Measurements from ENCODE around the gene SLC25A51.
A peak's percentile ranks its signal among the peaks of the same experiment; 100 is the strongest.

SLC25A51 gene

GRCh38 chr9:37903647-37904444 is at the start of gene SLC25A51:
Gene SLC25A51 (minus strand): TSS chr9:37904127. CDS start chr9:37888550, 15,577 bp downstream.
- DNase-seq (ENCODE audit: low spot score): peak; percentile 89

DNA sequence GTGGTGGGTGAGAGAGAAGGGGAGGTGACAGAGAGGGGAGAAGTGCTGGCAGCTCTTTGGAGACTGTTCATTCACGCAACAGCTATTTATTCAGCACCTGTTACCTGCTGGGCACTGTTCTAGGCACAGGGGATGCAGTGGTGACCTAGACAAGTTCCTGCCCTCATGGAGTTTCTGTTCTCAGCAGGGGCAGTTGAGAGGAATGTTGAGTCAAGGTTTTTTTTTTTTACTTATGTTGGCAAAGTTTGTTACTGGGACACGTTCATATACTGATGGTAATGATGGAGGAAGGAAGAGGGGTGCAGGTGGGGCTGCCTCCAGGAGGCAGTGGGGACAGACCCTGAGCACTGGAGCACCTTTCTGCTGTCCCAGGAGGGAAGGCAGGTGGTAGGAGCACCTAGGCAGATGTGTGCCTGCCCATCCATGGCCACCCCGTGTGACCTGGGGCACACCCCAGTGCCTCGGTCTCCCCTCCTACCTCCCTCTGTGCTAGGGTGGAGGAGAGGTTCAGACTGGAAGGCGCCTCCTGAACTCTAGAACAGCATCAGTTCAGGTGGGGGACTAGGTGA is 49.4 kb upstream of the SLC25A51 start:
- no peak for DNase-seq (ENCODE audit: low spot score)

GRCh38 chr9:37952731-37953130 is 48.8 kb upstream of the SLC25A51 start:
- DNase-seq (ENCODE audit: low spot score): no peak

DNA sequence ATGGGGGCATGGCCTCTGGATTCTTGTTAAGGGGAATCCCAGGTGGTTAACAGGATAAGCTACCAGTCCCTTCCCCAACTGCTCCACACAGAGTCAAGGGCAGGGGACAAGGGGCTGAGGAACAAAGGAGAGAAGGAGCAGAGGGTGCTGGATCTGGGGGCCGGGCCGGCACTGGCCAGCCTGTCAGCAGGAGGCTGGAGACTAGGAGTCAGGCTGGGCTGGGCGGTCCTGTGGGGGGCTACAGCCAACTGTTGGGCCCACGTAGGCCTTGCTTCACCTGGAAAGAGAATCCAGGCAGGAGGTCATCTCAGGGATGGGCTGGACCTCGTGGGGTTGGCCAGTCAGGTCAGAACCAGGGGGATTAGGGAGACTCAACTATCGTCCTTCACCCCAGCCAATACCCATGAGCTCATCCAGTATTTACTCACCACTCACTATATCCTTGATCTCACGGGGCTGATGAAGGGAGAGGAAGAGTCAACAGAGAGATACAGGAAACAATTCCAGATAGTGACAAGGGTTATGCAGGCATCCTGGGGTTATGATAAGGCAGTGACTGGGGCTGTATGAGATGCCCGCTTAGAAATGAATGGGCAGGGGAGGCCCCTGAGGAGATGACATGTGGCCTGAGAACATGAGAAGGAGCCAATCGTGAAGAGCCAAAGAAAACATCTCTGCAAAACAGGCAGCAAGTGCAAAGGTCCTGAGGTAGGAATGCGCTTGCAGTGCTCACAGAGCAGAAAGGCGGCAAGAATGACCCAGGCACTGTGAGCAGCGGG is 47.9 kb upstream of the SLC25A51 start:
- DNase-seq (ENCODE audit: low spot score): no peak

DNA sequence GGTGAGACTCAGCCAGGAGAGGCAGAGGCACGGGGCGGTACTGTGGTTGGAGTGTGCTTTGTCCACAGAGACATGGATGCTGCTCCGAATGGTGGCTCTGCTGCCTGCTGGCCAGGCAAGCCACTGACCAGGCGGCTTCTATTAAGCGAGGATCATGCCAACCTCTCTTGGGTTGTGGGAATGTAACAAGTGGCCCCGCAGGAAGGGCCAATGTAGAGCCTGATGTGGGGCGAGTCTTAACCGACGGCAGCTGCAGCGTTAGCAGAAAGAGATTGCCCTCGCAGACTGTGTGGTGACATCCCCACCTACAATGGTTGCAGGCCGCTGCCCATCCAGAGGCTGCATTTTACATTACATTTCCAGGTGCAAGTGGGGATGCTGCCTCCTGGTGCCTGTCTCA is 46.6 kb upstream of the SLC25A51 start:
- no peak for DNase-seq (ENCODE audit: low spot score)

GRCh38 chr9:37949576-37949975 is 45.6 kb upstream of the SLC25A51 start:
- no peak for DNase-seq (ENCODE audit: low spot score)

DNA sequence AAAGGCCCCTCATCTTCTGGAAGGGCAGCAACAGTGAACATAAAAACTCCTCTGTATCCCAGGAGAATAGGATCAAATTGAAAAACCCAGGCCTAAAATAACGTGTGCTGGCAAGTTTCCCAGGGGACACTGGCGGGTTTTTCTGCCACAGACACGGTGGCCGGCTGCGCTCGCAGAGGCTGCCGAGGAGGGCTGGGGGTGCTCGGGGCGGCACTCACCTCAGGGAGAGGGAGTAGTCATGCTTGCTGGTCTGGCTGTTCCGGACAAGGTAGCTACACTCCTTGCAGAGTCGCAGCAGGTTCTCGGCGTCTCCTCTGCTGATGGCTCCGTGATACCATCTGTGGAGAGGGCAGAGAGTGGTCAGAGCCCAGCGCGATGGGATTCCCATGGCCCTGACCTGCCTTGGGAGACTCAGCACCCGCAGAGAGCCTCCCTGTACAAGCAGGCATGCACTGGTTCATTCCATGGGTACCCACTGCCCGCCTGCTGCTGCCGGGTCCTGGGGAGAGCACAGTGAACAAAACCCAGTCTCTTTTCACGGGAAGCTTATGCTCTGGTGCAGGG is 44.6 kb upstream of the SLC25A51 start:
- DNase-seq (ENCODE audit: low spot score): no peak

- no peak for DNase-seq (ENCODE audit: low spot score)
These were observed 44.0 kb upstream of the SLC25A51 start for GRCh38 chr9:37947977-37948376.

- no peak for DNase-seq (ENCODE audit: low spot score)
These were observed 43.5 kb upstream of the SLC25A51 start for GRCh38 chr9:37947471-37947870.

- DNase-seq (ENCODE audit: low spot score): no peak
These were observed 43.0 kb upstream of the SLC25A51 start for GRCh38 chr9:37946971-37947370.

- no peak for DNase-seq (ENCODE audit: low spot score)
These were observed 42.1 kb upstream of the SLC25A51 start for GRCh38 chr9:37946041-37946440.

GRCh38 chr9:37944671-37945481 is 40.9 kb upstream of the SLC25A51 start:
- DNase-seq (ENCODE audit: low spot score): no peak

GRCh38 chr9:37944266-37944650 is 40.3 kb upstream of the SLC25A51 start:
- DNase-seq (ENCODE audit: low spot score): no peak

- DNase-seq (ENCODE audit: low spot score): no peak
These were observed 39.7 kb upstream of the SLC25A51 start for GRCh38 chr9:37943345-37944265.

- no peak for DNase-seq (ENCODE audit: low spot score)
These were observed 38.9 kb upstream of the SLC25A51 start for GRCh38 chr9:37942621-37943344.

DNA sequence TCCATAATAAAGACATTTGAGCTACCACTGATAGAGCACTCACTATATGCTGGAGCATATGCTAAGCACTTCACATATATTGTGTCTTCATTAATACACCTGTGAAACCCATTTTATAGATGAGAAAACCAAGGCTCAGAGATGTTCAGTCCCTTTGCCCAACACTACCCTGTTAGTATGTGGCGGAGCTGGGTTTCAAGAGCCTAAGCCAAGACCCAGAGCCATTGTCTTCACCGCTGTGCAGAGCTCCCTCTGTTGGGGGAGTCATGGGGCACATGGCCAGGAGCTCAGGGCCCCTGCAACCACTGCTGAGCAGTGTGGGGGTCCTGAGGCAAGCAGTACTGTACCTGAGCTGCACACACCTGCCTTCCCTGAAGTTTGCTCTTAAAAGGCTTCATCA is 37.3 kb upstream of the SLC25A51 start:
- DNase-seq (ENCODE audit: low spot score): no peak

DNA sequence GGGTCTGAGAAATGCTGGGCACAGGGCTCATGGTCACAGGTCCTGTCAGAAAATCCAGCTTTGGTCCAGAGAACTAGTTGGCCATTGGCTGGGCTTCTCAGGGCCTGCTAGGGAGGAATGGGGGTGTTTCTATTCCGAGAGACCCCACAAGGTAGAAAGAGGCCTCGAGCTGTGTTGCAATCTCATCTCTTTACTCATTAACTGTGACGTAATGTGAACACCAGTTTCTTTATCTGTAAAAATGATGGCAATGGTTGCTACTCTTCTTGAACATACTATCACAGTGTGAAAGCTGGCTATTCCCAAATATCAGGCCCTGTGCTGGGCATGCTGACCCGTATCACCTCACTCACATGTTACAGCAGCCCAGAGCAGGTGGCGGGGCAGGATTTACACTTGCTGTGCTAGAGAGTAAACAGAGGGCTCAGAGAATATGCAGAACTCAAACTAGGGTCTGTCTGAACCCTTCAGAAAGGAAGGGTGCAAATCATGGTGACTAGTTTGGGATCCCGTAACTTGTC is 35.7 kb upstream of the SLC25A51 start:
- no peak for DNase-seq (ENCODE audit: low spot score)

GRCh38 chr9:37938121-37938891 is 34.4 kb upstream of the SLC25A51 start:
- DNase-seq (ENCODE audit: low spot score): no peak

GRCh38 chr9:37937366-37937765 is 33.4 kb upstream of the SLC25A51 start:
- DNase-seq (ENCODE audit: low spot score): no peak
